Smooth muscle cell (in vitro differentiated cells): ENCODE results near the gene ANAPC16. TPM values are rescaled to one million over a fixed set of nuclear protein-coding genes. Genes with fewer than 3 reads are reported as not detected.
A peak's percentile ranks its signal among the peaks of the same experiment; 100 is the strongest.

Source experiments
- DNase-seq: peaks from one replicate; lab custom pipeline; 2025; ENCODE audit not compliant: unreplicated experiment; lab: John Stamatoyannopoulos, UW
- H2AFZ ChIP-seq: fragments of 200-600 bp; sonication (generic); 2 replicates; pipeline ENCODE4 v1.6.0; 2016; ENCODE audit warnings: antibody characterized with exemption, low read depth, mild to moderate bottlenecking
- H3F3A ChIP-seq: fragments of 200-600 bp; sonication (generic); 2 replicates; pipeline ENCODE4 v1.6.0; 2017; ENCODE audit warnings: antibody characterized with exemption, low read depth
- H3K27ac ChIP-seq: fragments of 200-600 bp; sonication (generic); 2 replicates; pipeline ENCODE4 v1.5.1; 2016; ENCODE audit warnings: low read depth, mild to moderate bottlenecking
- H3K27me3 ChIP-seq: fragments of 200-600 bp; sonication (generic); 2 replicates; pipeline ENCODE4 v1.6.1; 2016; ENCODE audit warnings: low read depth, mild to moderate bottlenecking
- H3K36me3 ChIP-seq: fragments of 200-600 bp; sonication (generic); 2 replicates; pipeline ENCODE4 v1.5.1; 2016; ENCODE audit warnings: low read depth
- H3K4me1 ChIP-seq: fragments of 200-600 bp; sonication (generic); 2 replicates; pipeline ENCODE4 v1.5.1; 2016; ENCODE audit warnings: low read depth
- H3K4me2 ChIP-seq: fragments of 200-600 bp; sonication (generic); 2 replicates; pipeline ENCODE4 v1.6.0; 2016; ENCODE audit warnings: mild to moderate bottlenecking
- H3K4me3 ChIP-seq: fragments of 200-600 bp; sonication (generic); 2 replicates; pipeline ENCODE4 v1.5.1; 2016; ENCODE audit warnings: mild to moderate bottlenecking
- H3K79me2 ChIP-seq: fragments of 200-600 bp; sonication (generic); 2 replicates; pipeline ENCODE4 v1.6.0; 2016; ENCODE audit warnings: low read depth, mild to moderate bottlenecking
- H3K9ac ChIP-seq: fragments of 200-600 bp; sonication (generic); 2 replicates; pipeline ENCODE4 v1.6.0; 2016; ENCODE audit warnings: low read depth
- H3K9me3 ChIP-seq: fragments of 200-600 bp; sonication (generic); replicated peaks from 2 replicates; pipeline ENCODE4 v1.5.1; 2016; ENCODE audit warnings: low read depth
- H4K20me1 ChIP-seq: fragments of 200-600 bp; sonication (generic); 2 replicates; pipeline ENCODE4 v1.6.0; 2016; ENCODE audit warnings: low read depth
- CTCF ChIP-seq: fragments of 200-600 bp; sonication (generic); IDR thresholded peaks from 2 replicates; pipeline ENCODE4 v1.5.1; 2017; ENCODE audit warnings: borderline replicate concordance, mild to moderate bottlenecking, antibody characterized with exemption; ENCODE audit not compliant: insufficient read depth, poor library complexity, severe bottlenecking
- WGBS: methylation state at CpG from one replicate; pipeline ENCODE4 v1.1.7; 2016; ENCODE audit warnings: low lambda C conversion rate; 5-methylcytosine and 5-hydroxymethylcytosine counted together
- polyA plus RNA-seq: library from polyadenylated mRNA; unstranded; fragments of >200 nt; fragmentation: Nextera tagmentation; extraction: Ambion mirVana; gene quantifications from 2 replicates; pipeline ENCODE4 v1.2.1, GENCODE V29; 2016
- total RNA-seq: library from RNA; depleted of rRNA; stranded (reverse); fragments of >200 nt; gene quantifications from 2 replicates; pipeline ENCODE4 v1.2.3, GENCODE V29; 2014

Gene ANAPC16
- total and polyA plus RNA-seq, 2 experiments from 2014 or later = 76.4 to 81.8 TPM

- Histone ChIP-seq H3K9ac (no peak overlapping the region), H3K79me2 (no peaks in the 10 kb centered on the region), H3K4me1 (peaks cover 47% of the 10 kb centered on the region), H4K20me1 (no peaks in the 10 kb centered on the region), H3K36me3 (no peaks in the 10 kb centered on the region), H2AFZ (no peak overlapping the region), H3K27me3 (no peaks in the 10 kb centered on the region), H3K4me2 (no peak overlapping the region), H3F3A (peaks cover 11% of the 10 kb centered on the region), H3K9me3 (no peaks in the 10 kb centered on the region), H3K27ac (no peak overlapping the region), H3K4me3 (no peak overlapping the region)
- no peak for TF ChIP-seq CTCF
- 90% methylated on average over 4 of the region's 4 CpGs for WGBS
- no peak for DNase-seq
These were observed 42.8 kb downstream of the ANAPC16 start for GRCh38 chr10:72258617-72259016.

- Histone ChIP-seq H3K4me2 (peak overlapping the region; percentile 80), H3K27me3 (no peaks in the 10 kb centered on the region), H4K20me1 (no peaks in the 10 kb centered on the region), H3K4me1 (peaks cover 49% of the 10 kb centered on the region), H2AFZ (no peak overlapping the region), H3F3A (peaks cover 15% of the 10 kb centered on the region), H3K9ac (peak overlapping the region; percentile 28), H3K27ac (peak overlapping the region; percentile 93), H3K4me3 (no peak overlapping the region), H3K9me3 (no peaks in the 10 kb centered on the region), H3K36me3 (no peaks in the 10 kb centered on the region), H3K79me2 (no peaks in the 10 kb centered on the region)
- WGBS = 9% methylated on average over 5 of the region's 5 CpGs
- no peak for DNase-seq
- no peak for TF ChIP-seq CTCF
These were observed 43.9 kb downstream of the ANAPC16 start for GRCh38 chr10:72259491-72260238.

- DNase-seq = no peak
- H3K9me3 ChIP-seq = no peaks in the 10 kb centered on the region
- H3K36me3 ChIP-seq = no peaks in the 10 kb centered on the region
- no peak overlapping the region for H2AFZ ChIP-seq
- H3K4me3 ChIP-seq = peak overlapping the region; percentile 37
- peak overlapping the region; percentile 28 for H3K9ac ChIP-seq
- no peaks in the 10 kb centered on the region for H3K27me3 ChIP-seq
- H3K4me2 ChIP-seq = peak overlapping the region; percentile 80
- no peak for TF ChIP-seq CTCF
- H3K79me2 ChIP-seq = no peaks in the 10 kb centered on the region
- H3K4me1 ChIP-seq = peaks cover 49% of the 10 kb centered on the region
- peaks cover 16% of the 10 kb centered on the region for H3F3A ChIP-seq
- no peaks in the 10 kb centered on the region for H4K20me1 ChIP-seq
- WGBS = 6% methylated on average over 11 of the region's 19 CpGs
- peak overlapping the region; percentile 93 for H3K27ac ChIP-seq
These were observed 44.6 kb downstream of the ANAPC16 start for GRCh38 chr10:72260239-72260975.
